ENCODE measurements around the gene NMT1. TPM values are rescaled to one million over a fixed set of nuclear protein-coding genes. Genes with fewer than 3 reads are reported as not detected.
A peak's percentile ranks its signal among the peaks of the same experiment; 100 is the strongest.

The NMT1 gene
- total RNA-seq, 2 donors from 2014 or later = 122 to 136 TPM

- Mint-ChIP-seq H3K27me3 (ENCODE audit: insufficient read depth) (no peaks in the 10 kb centered on the region), H3K4me3 (no peak overlapping the region), H3K4me1 (peaks cover 20% of the 10 kb centered on the region), H3K9me3 (no peaks in the 10 kb centered on the region), H3K36me3 (ENCODE audit: low read depth) (no peaks in the 10 kb centered on the region), H3K27ac (no peak overlapping the region)
- Histone ChIP-seq H3K27ac (ENCODE audit: low read depth, low read length) (no peak overlapping the region), H3K4me3 (ENCODE audit: low read length) (no peak overlapping the region), H3K36me3 (ENCODE audit: control insufficient read depth, insufficient read depth, low read length) (no peaks in the 10 kb centered on the region), H3K27me3 (ENCODE audit: control insufficient read depth, insufficient read depth, low read length, poor library complexity, severe bottlenecking) (no peaks in the 10 kb centered on the region), H3K9me3 (ENCODE audit: control insufficient read depth, low read length) (no peaks in the 10 kb centered on the region), H3K4me1 (ENCODE audit: control insufficient read depth, insufficient read depth, low read length) (peaks cover 11% of the 10 kb centered on the region), H3K9ac (ENCODE audit: extremely low read depth, low read length, poor library complexity, severe bottlenecking) (peak overlapping the region; percentile 30)
- peak; percentile 57 for DNase-seq
- 88 to 95% methylated on average over 13 of the region's 13 CpGs for WGBS, 2 experiments (ENCODE audit: insufficient coverage in 1 of 2, insufficient read length in 1 of 2)
- no peak for TF ChIP-seq CTCF (conservative IDR thresholded peaks at IDR 0.05)
These were observed 69.0 kb downstream of the NMT1 start for GRCh38 chr17:45129940-45130680.

DNA sequence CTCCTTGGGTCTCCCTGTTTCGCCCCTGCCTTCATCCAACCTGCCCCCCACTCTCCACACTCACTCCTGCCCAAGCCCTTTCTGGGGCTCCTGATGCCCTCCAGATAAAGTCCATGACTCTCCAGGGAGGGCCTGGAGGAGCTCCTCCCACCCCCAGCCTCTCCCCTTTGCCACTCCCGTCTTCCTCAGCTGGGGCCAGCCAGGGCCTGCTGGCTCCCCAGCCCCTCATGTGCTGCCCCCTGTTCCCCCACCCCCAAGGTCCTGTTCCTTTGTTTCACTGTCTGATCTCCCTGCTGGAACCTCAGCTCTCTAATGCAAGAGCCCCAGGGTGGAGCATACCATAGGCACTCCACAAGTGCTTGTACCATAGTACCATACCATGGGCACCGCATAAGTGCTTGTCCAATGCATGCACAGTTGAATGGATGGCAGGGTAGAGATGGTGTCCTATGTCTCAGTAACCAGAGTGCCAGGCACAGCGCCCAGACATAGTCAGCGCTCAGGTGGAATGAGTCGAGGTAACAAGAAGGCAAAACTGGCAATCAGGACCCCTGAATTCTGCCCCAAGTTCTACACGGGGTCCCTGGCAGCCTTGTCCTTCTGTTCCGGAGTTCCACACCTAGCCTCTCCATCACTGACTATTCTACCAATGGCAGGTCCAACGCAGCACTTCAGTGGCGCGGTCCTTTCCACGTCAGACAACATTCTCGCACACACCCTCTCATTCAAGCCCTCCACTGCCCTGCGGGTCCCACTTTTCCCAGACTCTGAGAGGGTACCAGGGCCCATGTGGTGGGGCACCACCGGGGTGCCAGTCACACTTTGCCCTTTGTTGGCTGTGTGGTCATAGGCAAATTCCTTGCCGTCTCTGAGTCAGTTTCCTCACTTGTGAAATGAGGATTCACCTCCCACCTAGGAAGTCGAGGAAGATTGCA lies 69.8 kb downstream of the NMT1 start:
- peaks cover 23% of the 10 kb centered on the region for H3K4me1 Mint-ChIP-seq
- Histone ChIP-seq H3K4me1 (ENCODE audit: control insufficient read depth, insufficient read depth, low read length) (peaks cover 11% of the 10 kb centered on the region), H3K27me3 (ENCODE audit: control insufficient read depth, insufficient read depth, low read length, poor library complexity, severe bottlenecking) (no peaks in the 10 kb centered on the region), H3K4me3 (ENCODE audit: low read length) (peak overlapping the region; percentile 75), H3K9me3 (ENCODE audit: control insufficient read depth, low read length) (no peaks in the 10 kb centered on the region), H3K27ac (ENCODE audit: low read depth, low read length) (no peak overlapping the region), H3K9ac (ENCODE audit: extremely low read depth, low read length, poor library complexity, severe bottlenecking) (no peak overlapping the region), H3K36me3 (ENCODE audit: control insufficient read depth, insufficient read depth, low read length) (no peaks in the 10 kb centered on the region)
- no peaks in the 10 kb centered on the region for H3K9me3 Mint-ChIP-seq
- WGBS, 2 experiments (ENCODE audit: insufficient coverage in 1 of 2, insufficient read length in 1 of 2) = 87 to 89% methylated on average over 11 to 17 of the region's 17 CpGs
- no peaks in the 10 kb centered on the region for H3K27me3 Mint-ChIP-seq (ENCODE audit: insufficient read depth)
- peak overlapping the region; percentile 67 for H3K4me3 Mint-ChIP-seq
- no peaks in the 10 kb centered on the region for H3K36me3 Mint-ChIP-seq (ENCODE audit: low read depth)
- H3K27ac Mint-ChIP-seq = no peak overlapping the region
- no peak for DNase-seq
- no peak for TF ChIP-seq CTCF (conservative IDR thresholded peaks at IDR 0.05)

DNA sequence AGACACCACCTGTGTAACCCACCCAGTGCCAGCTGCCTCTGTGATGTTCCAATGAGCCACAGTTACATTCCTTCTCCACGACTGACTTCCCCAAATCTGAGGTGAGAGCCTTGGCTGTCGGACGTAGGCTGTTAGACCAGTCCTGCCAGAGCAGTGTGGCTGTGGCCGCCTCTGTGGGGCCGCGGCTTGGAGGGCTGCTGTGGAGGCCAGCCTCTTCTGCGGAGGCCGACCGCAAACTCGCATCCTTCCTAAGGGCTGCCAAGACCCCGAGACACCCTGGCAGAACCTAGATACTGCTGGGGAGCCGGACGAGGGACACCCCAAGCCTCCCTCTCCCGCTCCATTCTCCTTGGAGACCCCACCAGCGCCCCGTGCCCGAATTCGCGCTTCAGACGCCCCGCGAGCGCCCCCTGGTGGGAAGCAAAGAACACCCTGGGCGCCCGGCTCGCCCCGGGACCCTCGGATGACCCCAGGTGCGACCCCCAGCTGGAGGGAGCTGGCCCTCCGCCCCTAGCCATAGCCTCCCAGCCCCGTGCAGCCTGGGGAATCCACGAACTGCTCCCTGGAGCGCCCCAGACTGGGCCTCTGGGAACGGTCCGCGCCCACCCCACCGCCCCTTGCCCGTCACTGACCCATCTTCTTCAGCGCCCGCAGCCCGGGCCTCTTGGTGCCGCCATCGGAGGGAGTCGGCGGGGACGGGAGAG lies 70.7 kb downstream of the NMT1 start:
- Histone ChIP-seq H3K4me1 (ENCODE audit: control insufficient read depth, insufficient read depth, low read length) (peaks cover 11% of the 10 kb centered on the region), H3K9ac (ENCODE audit: extremely low read depth, low read length, poor library complexity, severe bottlenecking) (peak overlapping the region; percentile 44), H3K36me3 (ENCODE audit: control insufficient read depth, insufficient read depth, low read length) (no peaks in the 10 kb centered on the region), H3K27me3 (ENCODE audit: control insufficient read depth, insufficient read depth, low read length, poor library complexity, severe bottlenecking) (no peaks in the 10 kb centered on the region), H3K9me3 (ENCODE audit: control insufficient read depth, low read length) (no peaks in the 10 kb centered on the region), H3K4me3 (ENCODE audit: low read length) (peak overlapping the region; percentile 75), H3K27ac (ENCODE audit: low read depth, low read length) (no peak overlapping the region)
- Mint-ChIP-seq H3K36me3 (ENCODE audit: low read depth) (no peaks in the 10 kb centered on the region), H3K4me3 (peak overlapping the region; percentile 67), H3K9me3 (no peaks in the 10 kb centered on the region), H3K4me1 (peaks cover 23% of the 10 kb centered on the region), H3K27ac (no peak overlapping the region), H3K27me3 (ENCODE audit: insufficient read depth) (no peaks in the 10 kb centered on the region)
- peak; percentile 95 for DNase-seq
- WGBS, 2 experiments (ENCODE audit: insufficient coverage in 1 of 2, insufficient read length in 1 of 2) = 18 to 23% methylated on average over 16 to 46 of the region's 46 CpGs
- peak; percentile 99 for TF ChIP-seq CTCF (conservative IDR thresholded peaks at IDR 0.05)
